Cardiac fibroblast (primary cell): Measurements from ENCODE around the gene TSN.

ENCODE experiments used
- DNase-seq, 2 donors: peaks; one replicate each; pipeline versions ENCODE4 v3.0.0 to v3.0.0-alpha.2; 2010; ENCODE audit warnings: low read depth in 2 of 2
- H3K4me3 ChIP-seq, 2 donors: replicated peaks in 1 of 2; 1 replicate in 1 of 2; 2 replicates in 1 of 2; pipeline ENCODE4 v1.5.1; 2011; ENCODE audit warnings: low read depth in 2 of 2, low read length in 2 of 2, mild to moderate bottlenecking in 2 of 2, moderate library complexity in 1 of 2
- CTCF ChIP-seq: IDR thresholded peaks from one replicate; pipeline ENCODE4 v1.5.1; 2011; ENCODE audit warnings: low read depth, mild to moderate bottlenecking, low read length, inconsistent platforms

TSN gene

GRCh38 chr2:121783180-121783579 lies 27.7 kb downstream of the TSN start:
- no peak overlapping the region for H3K4me3 ChIP-seq
- no peak for TF ChIP-seq CTCF
- DNase-seq: no peak

GRCh38 chr2:121788685-121789084 lies 33.2 kb downstream of the TSN start:
- TF ChIP-seq CTCF: no peak
- DNase-seq: no peak
- H3K4me3 ChIP-seq: no peak overlapping the region

- TF ChIP-seq CTCF: no peak
- H3K4me3 ChIP-seq: no peak overlapping the region
- DNase-seq: peak; percentile 82 to 96
Measured at GRCh38 chr2:121790276-121790956, 35.0 kb downstream of the TSN start.

- H3K4me3 ChIP-seq: no peak overlapping the region
- DNase-seq: no peak
- no peak for TF ChIP-seq CTCF
Measured at GRCh38 chr2:121791290-121791689, 35.8 kb downstream of the TSN start.

GRCh38 chr2:121791801-121792221 lies 36.4 kb downstream of the TSN start:
- no peak for DNase-seq
- no peak for TF ChIP-seq CTCF
- H3K4me3 ChIP-seq: no peak overlapping the region

GRCh38 chr2:121793816-121794215 lies 38.4 kb downstream of the TSN start:
- no peak overlapping the region for H3K4me3 ChIP-seq
- no peak for TF ChIP-seq CTCF
- no peak for DNase-seq

GRCh38 chr2:121794233-121794632 lies 38.8 kb downstream of the TSN start:
- H3K4me3 ChIP-seq: no peak overlapping the region
- no peak for TF ChIP-seq CTCF
- DNase-seq: no peak
